Measurements from ENCODE around the gene GJA5. TPM values are rescaled to one million over a fixed set of nuclear protein-coding genes. Genes with fewer than 3 reads are reported as not detected.

The GJA5 gene
- total RNA-seq, 1 donor from 2014 or later = 189 TPM

DNA sequence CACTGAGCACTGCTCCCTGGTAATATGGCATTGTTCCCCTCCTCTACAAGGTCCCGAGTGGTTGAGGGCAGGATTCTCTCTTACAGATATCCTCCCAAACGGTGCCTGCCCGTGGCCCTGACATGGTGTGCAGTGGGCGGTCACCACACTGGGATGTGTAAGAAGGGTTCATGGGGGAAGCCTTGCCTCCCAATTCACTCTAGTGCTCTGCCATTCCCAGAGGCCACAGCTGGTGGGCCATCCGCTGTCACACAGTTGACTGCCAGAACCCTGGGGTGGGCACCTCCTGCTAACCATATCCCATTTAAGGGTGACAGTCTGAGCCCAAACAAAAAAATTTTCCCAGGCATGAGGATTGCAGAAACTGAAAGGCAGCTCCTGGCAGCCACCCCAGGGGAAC lies 9.1 kb downstream of the GJA5 start:
- Mint-ChIP-seq H3K9me3 (ENCODE audit: unreplicated experiment) (no peaks in the 10 kb centered on the region), H3K4me3 (ENCODE audit: unreplicated experiment) (no peak overlapping the region)
- no peak for DNase-seq (ENCODE audit: low spot score)

DNA sequence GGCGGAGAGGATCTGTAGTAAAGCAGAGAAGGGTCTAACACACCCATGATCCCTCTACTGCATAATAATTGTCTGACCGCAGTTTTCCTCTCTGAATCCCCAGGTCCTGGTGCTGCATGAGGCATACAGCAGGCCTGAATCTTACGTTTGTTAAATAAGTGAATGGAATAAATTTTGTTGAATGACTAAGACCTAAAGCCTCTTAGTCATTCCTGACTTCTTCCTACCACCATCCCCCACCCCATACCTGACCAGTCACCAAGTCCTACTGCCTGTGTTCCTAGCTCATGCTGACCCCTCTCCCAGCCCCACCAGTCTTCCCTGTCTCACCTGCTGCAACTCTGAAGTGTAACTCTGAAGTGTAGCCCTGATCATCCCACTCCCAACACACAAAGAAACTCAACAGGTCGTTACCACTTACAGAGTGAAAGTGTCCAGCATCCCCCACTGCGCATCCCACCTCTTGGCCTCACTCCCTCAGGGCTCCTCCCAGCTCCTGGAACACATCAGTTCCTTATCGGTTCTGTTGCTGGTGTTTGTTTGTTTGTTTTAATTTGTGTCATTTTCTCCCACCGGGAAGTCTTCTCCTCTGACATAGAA lies 9.7 kb downstream of the GJA5 start:
- Mint-ChIP-seq H3K27me3 (ENCODE audit: unreplicated experiment) (peaks cover 9% of the 10 kb centered on the region), H3K4me1 (ENCODE audit: unreplicated experiment) (peaks cover 40% of the 10 kb centered on the region), H3K36me3 (ENCODE audit: low read depth, unreplicated experiment) (peaks cover 3% of the 10 kb centered on the region), H3K9me3 (ENCODE audit: unreplicated experiment) (no peaks in the 10 kb centered on the region), H3K27ac (ENCODE audit: unreplicated experiment) (peak overlapping the region; percentile 32), H3K4me3 (ENCODE audit: unreplicated experiment) (no peak overlapping the region)
- no peak for DNase-seq (ENCODE audit: low spot score)
- TF ChIP-seq, protein P1, sequence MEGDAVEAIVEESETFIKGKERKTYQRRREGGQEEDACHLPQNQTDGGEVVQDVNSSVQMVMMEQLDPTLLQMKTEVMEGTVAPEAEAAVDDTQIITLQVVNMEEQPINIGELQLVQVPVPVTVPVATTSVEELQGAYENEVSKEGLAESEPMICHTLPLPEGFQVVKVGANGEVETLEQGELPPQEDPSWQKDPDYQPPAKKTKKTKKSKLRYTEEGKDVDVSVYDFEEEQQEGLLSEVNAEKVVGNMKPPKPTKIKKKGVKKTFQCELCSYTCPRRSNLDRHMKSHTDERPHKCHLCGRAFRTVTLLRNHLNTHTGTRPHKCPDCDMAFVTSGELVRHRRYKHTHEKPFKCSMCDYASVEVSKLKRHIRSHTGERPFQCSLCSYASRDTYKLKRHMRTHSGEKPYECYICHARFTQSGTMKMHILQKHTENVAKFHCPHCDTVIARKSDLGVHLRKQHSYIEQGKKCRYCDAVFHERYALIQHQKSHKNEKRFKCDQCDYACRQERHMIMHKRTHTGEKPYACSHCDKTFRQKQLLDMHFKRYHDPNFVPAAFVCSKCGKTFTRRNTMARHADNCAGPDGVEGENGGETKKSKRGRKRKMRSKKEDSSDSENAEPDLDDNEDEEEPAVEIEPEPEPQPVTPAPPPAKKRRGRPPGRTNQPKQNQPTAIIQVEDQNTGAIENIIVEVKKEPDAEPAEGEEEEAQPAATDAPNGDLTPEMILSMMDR (IDR thresholded peaks at IDR 0.05; ENCODE audit: unreplicated experiment) = no peak

More for the DNA sequence above, 9.1 kb downstream of the GJA5 start:
- TF ChIP-seq, protein P1 (IDR thresholded peaks at IDR 0.05; ENCODE audit: unreplicated experiment) = no peak
- Mint-ChIP-seq H3K27ac (ENCODE audit: unreplicated experiment) (peak overlapping the region; percentile 32), H3K4me1 (ENCODE audit: unreplicated experiment) (peaks cover 40% of the 10 kb centered on the region), H3K36me3 (ENCODE audit: low read depth, unreplicated experiment) (peaks cover 7% of the 10 kb centered on the region), H3K27me3 (ENCODE audit: unreplicated experiment) (peaks cover 7% of the 10 kb centered on the region)

DNA sequence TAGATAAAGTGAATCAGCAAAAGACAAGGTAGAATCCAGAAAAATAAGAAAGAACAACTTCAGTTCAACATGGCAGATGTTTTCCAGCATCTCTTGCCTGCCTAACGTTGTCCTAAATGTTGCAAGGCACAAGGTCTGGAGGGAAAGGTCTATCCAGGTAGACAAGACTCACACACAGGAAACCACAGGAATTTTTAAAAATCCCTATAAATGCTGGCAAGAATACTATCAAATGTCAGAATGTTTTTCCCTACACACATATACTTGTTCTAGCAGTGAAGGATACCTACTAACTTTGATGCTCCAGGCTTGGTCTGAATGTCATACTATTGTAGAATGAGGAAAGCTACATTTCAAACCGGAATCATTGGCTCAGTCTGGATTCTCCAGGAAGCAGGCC lies 10.6 kb downstream of the GJA5 start:
- Mint-ChIP-seq H3K27ac (ENCODE audit: unreplicated experiment) (no peak overlapping the region), H3K27me3 (ENCODE audit: unreplicated experiment) (peaks cover 9% of the 10 kb centered on the region), H3K4me3 (ENCODE audit: unreplicated experiment) (no peak overlapping the region), H3K36me3 (ENCODE audit: low read depth, unreplicated experiment) (peaks cover 3% of the 10 kb centered on the region), H3K4me1 (ENCODE audit: unreplicated experiment) (peaks cover 40% of the 10 kb centered on the region), H3K9me3 (ENCODE audit: unreplicated experiment) (no peaks in the 10 kb centered on the region)
- TF ChIP-seq, protein P1 (IDR thresholded peaks at IDR 0.05; ENCODE audit: unreplicated experiment) = no peak
- no peak for DNase-seq (ENCODE audit: low spot score)

DNA sequence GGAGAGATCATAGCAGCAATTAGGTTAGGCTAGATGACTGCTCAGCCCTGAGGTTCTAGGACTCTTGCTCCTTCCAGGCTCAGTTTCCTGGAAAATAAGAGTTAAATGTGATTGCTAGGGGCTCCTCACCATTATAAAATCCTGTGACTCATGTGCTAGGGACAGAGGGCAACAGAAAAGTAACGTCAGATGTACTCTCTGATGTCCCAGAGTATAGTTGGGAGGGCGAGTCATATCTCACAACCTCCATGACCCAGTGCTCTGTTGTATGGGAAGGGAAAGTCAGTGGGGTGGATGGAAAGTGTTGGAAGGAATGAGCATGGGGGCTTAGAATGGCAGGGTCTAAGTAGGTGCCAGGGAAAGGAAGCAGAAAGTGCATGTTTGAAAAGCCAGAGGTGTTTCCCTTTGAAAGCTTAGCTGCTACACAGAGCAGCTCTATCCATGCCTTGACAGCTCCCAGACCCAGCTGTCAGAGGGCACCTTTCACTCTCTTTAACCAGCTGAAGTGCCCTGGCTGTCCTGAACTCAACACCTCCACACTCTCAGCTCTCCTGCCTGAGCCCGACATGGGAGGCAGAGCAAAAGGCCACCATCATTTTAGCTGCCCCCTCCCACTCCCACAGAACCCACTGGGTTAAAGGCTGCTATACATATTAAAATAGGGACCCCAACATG lies 11.6 kb downstream of the GJA5 start:
- TF ChIP-seq, protein P1 (IDR thresholded peaks at IDR 0.05; ENCODE audit: unreplicated experiment) = no peak
- H3K4me1 Mint-ChIP-seq (ENCODE audit: unreplicated experiment) = peaks cover 44% of the 10 kb centered on the region
- H3K9me3 Mint-ChIP-seq (ENCODE audit: unreplicated experiment) = no peaks in the 10 kb centered on the region
- peaks cover 3% of the 10 kb centered on the region for H3K36me3 Mint-ChIP-seq (ENCODE audit: low read depth, unreplicated experiment)
- H3K4me3 Mint-ChIP-seq (ENCODE audit: unreplicated experiment) = no peak overlapping the region
- no peak overlapping the region for H3K27ac Mint-ChIP-seq (ENCODE audit: unreplicated experiment)
- H3K27me3 Mint-ChIP-seq (ENCODE audit: unreplicated experiment) = peaks cover 9% of the 10 kb centered on the region
- DNase-seq (ENCODE audit: low spot score) = no peak

DNA sequence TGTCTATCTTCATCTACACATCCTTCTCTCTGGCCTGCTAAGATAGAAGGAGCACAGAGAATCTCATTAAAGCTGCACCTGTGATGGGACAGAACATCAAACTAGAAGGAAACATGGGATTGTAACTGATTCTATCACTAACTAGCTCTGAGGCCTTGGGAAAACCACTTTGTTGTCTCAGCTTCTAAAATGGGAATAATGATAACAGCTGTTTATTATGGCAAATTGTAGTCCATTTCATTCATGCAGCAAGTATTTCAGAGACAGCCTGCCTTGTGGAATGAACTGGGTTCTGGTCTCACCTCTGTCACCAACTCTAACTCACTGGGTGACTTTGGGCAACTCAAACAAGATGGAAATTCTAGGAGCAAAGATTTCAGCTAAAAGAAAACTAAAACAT lies 12.4 kb downstream of the GJA5 start:
- Mint-ChIP-seq H3K4me3 (ENCODE audit: unreplicated experiment) (no peak overlapping the region), H3K27me3 (ENCODE audit: unreplicated experiment) (peaks cover 8% of the 10 kb centered on the region), H3K36me3 (ENCODE audit: low read depth, unreplicated experiment) (peaks cover 3% of the 10 kb centered on the region), H3K9me3 (ENCODE audit: unreplicated experiment) (no peaks in the 10 kb centered on the region), H3K4me1 (ENCODE audit: unreplicated experiment) (peaks cover 41% of the 10 kb centered on the region), H3K27ac (ENCODE audit: unreplicated experiment) (no peak overlapping the region)
- TF ChIP-seq, protein P1 (IDR thresholded peaks at IDR 0.05; ENCODE audit: unreplicated experiment) = no peak
- DNase-seq (ENCODE audit: low spot score) = no peak
